HepG2 (cell line): ENCODE results near the gene TGFB2. TPM values are rescaled to one million over a fixed set of nuclear protein-coding genes. Genes with fewer than 3 reads are reported as not detected.

Experiments
- ATAC-seq: fragments of 200-7000 bp; cut with Tn5 transposase; 3 replicates; pipeline ENCODE4 v1.9.1; 2020; ENCODE audit warnings: mild to moderate bottlenecking, moderate library complexity
- BruUV-seq: library from RNA; stranded (reverse); fragments of 400-500 nt; replicated peaks from 2 replicates; lab custom pipeline; 2021; lab: Mats Ljungman, UMichigan
- CTCF ChIA-PET: fragments of 300-600 bp; formaldehyde crosslinking; extraction: SDS; loops from one replicate; lab custom pipeline; 2021; ENCODE audit warnings: low total read pairs, inconsistent platforms, low intra/inter-chr PET ratio; lab: Yijun Ruan, JAX
- POLR2A ChIA-PET: fragments of 350-600 bp; sonication (Branson Sonifier 250); formaldehyde crosslinking; loops from one replicate; lab custom pipeline; 2020; ENCODE audit warnings: antibody characterized with exemption, inconsistent platforms; lab: Yijun Ruan, JAX
- DNase-seq: peaks from one replicate; pipeline ENCODE4 v3.0.0-alpha.2; 2015; ENCODE audit warnings: low spot score
- FAIRE-seq: peaks from 3 replicates; lab custom pipeline; 2011; peaks lifted over from hg19 to GRCh38; lab: Jason Lieb, UNC
- H2AFZ ChIP-seq: one replicate; pipeline ENCODE4 v1.6.1; 2011; ENCODE audit warnings: low read length, inconsistent platforms
- H3K27ac ChIP-seq: fragments of 300-600 bp; 3 replicates; pipeline ENCODE4 v1.8.0; 2011; ENCODE audit warnings: mixed run types, mild to moderate bottlenecking, mixed read lengths, low read length, inconsistent platforms; ENCODE audit not compliant: insufficient read depth; ENCODE audit errors: extremely low read length
- H3K27me3 ChIP-seq, 2 experiments: fragments of 200-600 bp in 1 of 2; 2 replicates in 1 of 2; 3 replicates in 1 of 2; pipeline versions ENCODE4 v1.6.0 to v1.8.0; 2011; ENCODE audit warnings: low read length in 2 of 2, mild to moderate bottlenecking in 2 of 2, moderate library complexity in 2 of 2, inconsistent platforms in 1 of 2; ENCODE audit not compliant: insufficient read depth in 2 of 2, control insufficient read depth in 1 of 2
- H3K36me3 ChIP-seq, 2 experiments: fragments of 200-600 bp in 1 of 2; replicated peaks in 1 of 2; 2 replicates in 1 of 2; 3 replicates in 1 of 2; pipeline versions ENCODE4 v1.5.1 to v1.8.0; 2011; ENCODE audit warnings: low read length in 2 of 2, inconsistent platforms in 1 of 2; ENCODE audit not compliant: insufficient read depth in 2 of 2, control insufficient read depth in 1 of 2
- H3K4me1 ChIP-seq: 2 replicates; pipeline ENCODE4 v1.5.1; 2012; ENCODE audit warnings: low read length, inconsistent platforms; ENCODE audit not compliant: insufficient read depth
- H3K4me2 ChIP-seq: 2 replicates; pipeline ENCODE4 v1.6.0; 2011; ENCODE audit warnings: low read depth, low read length, inconsistent platforms
- H3K4me3 ChIP-seq, 3 experiments: fragments of 200-600 bp in 1 of 3; sonication (generic), shearing (Covaris generic) in 1 of 3; replicated peaks in 1 of 3; 2 replicates each; pipeline ENCODE4 v1.5.1; 2011 to 2016; ENCODE audit warnings: low read length in 3 of 3, inconsistent platforms in 2 of 3, low read depth in 2 of 3, mild to moderate bottlenecking in 2 of 3, control low read depth in 1 of 3, mixed read lengths in 1 of 3; ENCODE audit not compliant: insufficient read depth in 1 of 3
- H3K79me2 ChIP-seq: one replicate; pipeline ENCODE4 v1.6.1; 2011; ENCODE audit warnings: low read length, inconsistent platforms; ENCODE audit not compliant: insufficient read depth
- H3K9ac ChIP-seq: 2 replicates; pipeline ENCODE4 v1.6.0; 2011; ENCODE audit warnings: mild to moderate bottlenecking, low read depth, low read length, inconsistent platforms; ENCODE audit not compliant: insufficient read depth
- H3K9me3 ChIP-seq: 2 replicates; pipeline ENCODE4 v1.5.1; 2012; ENCODE audit warnings: mild to moderate bottlenecking, low read length
- H4K20me1 ChIP-seq: 2 replicates; pipeline ENCODE4 v1.6.0; 2011; ENCODE audit warnings: inconsistent platforms, mild to moderate bottlenecking, low read length, moderate library complexity; ENCODE audit not compliant: insufficient read depth
- CTCF ChIP-seq: sonication (generic); formaldehyde crosslinking; IDR thresholded peaks from 2 replicates; pipeline ENCODE4 v1.5.0; 2020; ENCODE audit warnings: mild to moderate bottlenecking, missing genetic modification reagents, moderate library complexity
- GPN1 ChIP-seq: sonication (generic); formaldehyde crosslinking; IDR thresholded peaks from 2 replicates; pipeline ENCODE4 v1.5.1; 2020; ENCODE audit warnings: missing genetic modification reagents, borderline replicate concordance
- MBNL3 ChIP-seq: fragments of 250-450 bp; sonication (Bioruptor Pico); conservative IDR thresholded peaks from 2 replicates; pipeline ENCODE4 v1.8.0; 2022; ENCODE audit warnings: mild to moderate bottlenecking, inconsistent platforms
- SNAPC2 ChIP-seq: sonication (generic); formaldehyde crosslinking; IDR thresholded peaks from 2 replicates; pipeline ENCODE4 v1.8.1; 2022; ENCODE audit warnings: mild to moderate bottlenecking, missing genetic modification reagents
- STAG1 ChIP-seq: sonication (generic); formaldehyde crosslinking; IDR thresholded peaks from 2 replicates; pipeline ENCODE4 v1.4.0; 2020; ENCODE audit warnings: missing genetic modification reagents
- ZNF124 ChIP-seq: sonication (generic); formaldehyde crosslinking; IDR thresholded peaks from 2 replicates; pipeline ENCODE4 v1.4.0; 2020; ENCODE audit warnings: missing genetic modification reagents
- ZNF24 ChIP-seq: fragments of 450-650 bp; IDR thresholded peaks from 2 replicates; pipeline ENCODE4 v1.6.1; 2017; ENCODE audit warnings: antibody characterized with exemption, mild to moderate bottlenecking
- ZNF350 ChIP-seq: sonication (generic); formaldehyde crosslinking; IDR thresholded peaks from 2 replicates; pipeline ENCODE4 v1.4.0; 2020; ENCODE audit warnings: mild to moderate bottlenecking, low read depth, missing genetic modification reagents, borderline replicate concordance
- WGBS: methylation state at CpG from one replicate; pipeline ENCODE4 v1.1.6; 2017; ENCODE audit warnings: low lambda C conversion rate; 5-methylcytosine and 5-hydroxymethylcytosine counted together
- in situ Hi-C: cut with HindIII; loops from 2 replicates; pipeline ENCODE4 v1.10.0; 2017; ENCODE audit warnings: low pct_unique_long_range_greater_than_20kb; ENCODE audit not compliant: extremely low pct_ligation_motif_present
- intact Hi-C: fragments of 100-400 bp; cut with micrococcal nuclease; formaldehyde crosslinking; loops from one replicate; pipeline ENCODE4 v1.10.0; 2022; ENCODE audit not compliant: unreplicated experiment
- polyA plus RNA-seq, 8 experiments: library from polyadenylated mRNA; depleted of rRNA in 3 of 8; stranded (reverse) in 7 of 8; unstranded in 1 of 8; fragments of >200 nt; fragmentation: Illumina TruSeq in 4 of 8; extraction: Trizol in 4 of 8; gene quantifications; 2 replicates each; pipeline versions ENCODE4 v1.2.1 to v1.2.3, GENCODE V29; 2011 to 2016; ENCODE audit warnings: low read depth in 4 of 8, missing spikeins in 1 of 8, mixed read lengths in 1 of 8; ENCODE audit not compliant: insufficient read depth in 1 of 8
- total RNA-seq, 5 experiments: library from RNA; depleted of rRNA; stranded (reverse); fragments of >200 nt; fragmentation: Illumina TruSeq; extraction: Trizol; gene quantifications; 2 replicates each; pipeline ENCODE4 v1.2.3, GENCODE V29; 2016; ENCODE audit warnings: low read depth in 1 of 5
- TF ChIP-seq, protein P1 (sequence below): sonication (generic); formaldehyde crosslinking; IDR thresholded peaks from 2 replicates; pipeline ENCODE4 v1.5.0; 2020; ENCODE audit warnings: missing genetic modification reagents, mild to moderate bottlenecking, borderline replicate concordance

TGFB2 gene
- total and polyA plus RNA-seq, 2 of the 13 experiments (the other 11 are each of a cell fraction or from before 2014, with no cell fraction given), result 0.07 TPM; not detected in 1

DNA sequence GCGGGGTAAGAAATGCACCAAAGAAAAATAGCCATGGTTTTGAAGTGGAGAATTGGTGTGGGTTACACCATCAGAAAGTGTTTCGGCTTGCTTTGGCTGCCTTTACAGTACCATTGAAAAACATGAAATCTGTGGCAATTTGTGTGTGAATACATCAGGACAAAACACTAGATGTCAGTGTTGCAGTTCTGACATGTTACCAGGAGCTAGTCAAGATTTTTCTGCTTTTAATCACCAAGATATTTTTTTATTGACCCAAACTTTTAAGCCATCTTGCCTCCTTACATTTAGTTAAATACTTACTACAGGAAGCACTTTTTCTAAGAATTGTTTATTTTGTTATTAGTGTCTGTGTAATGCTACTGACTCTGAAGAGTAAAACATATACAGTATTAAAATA, 45.7 kb upstream of the TGFB2 start:
- Histone ChIP-seq H3K9ac (no peak overlapping the region), H3K36me3 (peaks cover 7 to 22% of the 10 kb centered on the region in 2 experiments; a peak in 3 of 5 replicates), H3K4me3 (no peak overlapping the region), H3K4me2 (no peak overlapping the region), H3K9me3 (no peaks in the 10 kb centered on the region), H2AFZ (no peak overlapping the region), H3K79me2 (peaks cover 23% of the 10 kb centered on the region), H3K27ac (no peak overlapping the region), H3K27me3 (no peaks in the 10 kb centered on the region), H4K20me1 (no peaks in the 10 kb centered on the region; the same call in 1 of the 2 replicates), H3K4me1 (no peaks in the 10 kb centered on the region)
- FAIRE-seq (peak; percentile 56), DNase-seq (peak; percentile 12), ATAC-seq (peak; percentile 73)
- BruUV-seq, result no TSS peak
- in situ Hi-C loops, result no loop called here
- TF ChIP-seq SNAPC2 (CRISPR knock-in tag) (no peak), GPN1 (no peak), MBNL3 (no peak), STAG1 (peak; percentile 46), CTCF (CRISPR knock-in tag) (peak; percentile 54), ZNF124 (no peak)
- WGBS, result 87% methylated on average over 2 of the region's 2 CpGs
- intact Hi-C loops, result no loop called here
- POLR2A ChIA-PET, result interaction anchor here (1.1 kb wide), 1 partner anchor 15 kb away, joined by 4 read pairs; the partner anchor contains the start of gene RRP15
- CTCF ChIA-PET, result no interaction called here

- peaks cover 11 to 34% of the 10 kb centered on the region in 2 experiments; a peak in 4 of 5 replicates for H3K36me3 ChIP-seq
- H3K9me3 ChIP-seq, result no peaks in the 10 kb centered on the region
- H4K20me1 ChIP-seq, result no peaks in the 10 kb centered on the region; the same call in 1 of the 2 replicates
- ATAC-seq (no peak), FAIRE-seq (no peak), DNase-seq (no peak)
- TF ChIP-seq ZNF350 (CRISPR knock-in tag), result no peak
- TF ChIP-seq ZNF24, result no peak
- TF ChIP-seq, protein P1, sequence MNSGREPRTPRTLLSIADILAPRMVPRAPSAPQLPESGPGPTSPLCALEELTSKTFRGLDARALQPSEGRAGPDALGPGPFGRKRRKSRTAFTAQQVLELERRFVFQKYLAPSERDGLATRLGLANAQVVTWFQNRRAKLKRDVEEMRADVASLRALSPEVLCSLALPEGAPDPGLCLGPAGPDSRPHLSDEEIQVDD (CRISPR knock-in tag), result no peak
- no peak overlapping the region for H3K4me2 ChIP-seq
- in situ Hi-C loops (no loop called here), intact Hi-C loops (no loop called here)
- ChIA-PET CTCF (no interaction called here), POLR2A (no interaction called here)
- no TSS peak for BruUV-seq
- peaks cover 18% of the 10 kb centered on the region for H3K79me2 ChIP-seq
- H3K27me3 ChIP-seq, result no peaks in the 10 kb centered on the region; a peak in 1 of 5 replicates
- no peak overlapping the region for H3K4me3 ChIP-seq
- WGBS, result 95% methylated on average over 1 of the region's 1 CpG
- no peaks in the 10 kb centered on the region for H3K4me1 ChIP-seq
- no peak overlapping the region for H3K27ac ChIP-seq
- H2AFZ ChIP-seq, result no peak overlapping the region
- no peak overlapping the region for H3K9ac ChIP-seq
These were observed 43.9 kb upstream of the TGFB2 start for GRCh38 chr1:218301217-218301616.
